Activated CD8-positive, alpha-beta memory T cell treated with anti-CD3 and anti-CD28 coated beads for 4 hours (primary cell): Measurements from ENCODE around the gene UBALD2.
A peak's percentile ranks its signal among the peaks of the same experiment; 100 is the strongest.
"Not testable (repeated sequence)": the region's sequence is repeated elsewhere in the genome, so short reads cannot be mapped to it uniquely, and the experiment has no call there.

Source experiments
- DNase-seq, 2 donors: peaks; one replicate each; pipeline ENCODE4 v3.0.0-alpha.2; 2020; ENCODE audit warnings: low read depth in 2 of 2

The UBALD2 gene

DNA sequence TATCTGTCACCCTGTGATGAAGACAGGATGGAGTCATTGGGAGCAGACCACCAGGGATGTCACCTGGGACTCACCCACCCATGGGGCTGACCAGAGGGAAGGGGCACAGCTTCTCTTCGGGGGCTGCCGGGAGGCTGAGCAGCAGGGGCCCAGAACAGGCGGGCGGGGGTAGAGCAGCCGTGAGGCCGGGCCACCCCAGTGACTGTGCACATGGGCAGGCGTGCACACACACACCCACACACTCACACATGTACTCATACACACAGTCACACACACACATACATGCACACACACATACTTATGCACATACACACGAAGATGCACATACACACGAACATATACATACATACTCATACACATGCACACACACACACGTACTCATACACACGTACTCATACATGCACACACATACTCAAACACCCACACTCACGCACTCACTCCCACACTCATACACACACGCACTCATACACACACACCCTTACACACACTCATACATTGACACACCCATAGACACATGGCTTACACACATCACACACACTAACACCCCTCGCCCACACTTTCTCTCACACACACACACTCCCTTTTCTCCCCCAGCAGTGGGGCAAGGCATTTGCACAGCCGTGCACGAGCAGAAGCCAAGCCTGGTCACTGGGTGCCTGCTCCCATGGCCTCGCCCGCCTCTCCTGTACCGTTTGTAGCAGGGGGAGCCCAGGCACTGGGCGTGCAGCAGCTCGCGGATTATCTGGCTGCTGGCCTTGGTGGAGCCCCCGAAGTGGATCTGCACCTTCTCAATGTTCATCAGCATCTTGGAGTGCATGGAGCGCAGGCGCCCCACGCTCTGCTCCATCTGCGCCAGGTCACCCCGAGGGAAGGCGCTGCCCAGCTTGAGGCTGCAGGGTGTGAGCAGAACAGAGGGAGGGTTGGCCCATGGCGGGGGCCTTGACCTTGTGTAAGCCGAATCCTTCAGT lies 12.4 kb downstream of the UBALD2 start:
- DNase-seq: no peak

DNA sequence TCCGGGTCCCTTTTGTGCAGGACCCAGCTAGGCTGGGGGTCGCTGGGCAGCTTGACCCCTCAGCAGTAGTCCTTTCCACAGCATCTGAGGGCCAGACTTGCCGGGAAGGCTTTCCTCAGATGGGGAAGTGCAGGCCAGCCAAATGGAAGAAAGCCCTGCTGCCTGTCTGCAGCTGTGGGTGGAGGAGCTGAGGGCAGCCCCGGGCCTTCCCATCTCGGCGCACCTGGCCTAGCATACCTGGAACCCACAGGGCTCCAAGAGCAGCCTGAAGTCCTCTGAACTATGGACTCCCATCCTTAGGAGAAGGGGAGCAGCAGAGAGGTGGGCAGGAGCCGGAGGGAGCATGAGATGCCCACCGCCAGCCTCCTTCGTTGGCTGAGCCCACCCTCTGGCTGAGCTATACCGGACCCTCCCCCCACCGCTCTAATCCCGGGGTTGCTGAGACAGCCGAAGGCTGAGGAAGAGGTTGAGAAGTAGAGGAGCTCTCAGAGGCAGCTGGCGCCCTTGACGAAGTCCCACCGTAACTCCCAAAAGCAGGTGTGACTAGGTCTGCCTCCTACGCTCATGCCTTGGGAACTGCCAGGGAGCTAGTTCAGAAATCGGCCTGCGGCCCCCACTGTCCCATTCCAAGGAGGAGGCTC lies 13.2 kb downstream of the UBALD2 start:
- no peak for DNase-seq

DNA sequence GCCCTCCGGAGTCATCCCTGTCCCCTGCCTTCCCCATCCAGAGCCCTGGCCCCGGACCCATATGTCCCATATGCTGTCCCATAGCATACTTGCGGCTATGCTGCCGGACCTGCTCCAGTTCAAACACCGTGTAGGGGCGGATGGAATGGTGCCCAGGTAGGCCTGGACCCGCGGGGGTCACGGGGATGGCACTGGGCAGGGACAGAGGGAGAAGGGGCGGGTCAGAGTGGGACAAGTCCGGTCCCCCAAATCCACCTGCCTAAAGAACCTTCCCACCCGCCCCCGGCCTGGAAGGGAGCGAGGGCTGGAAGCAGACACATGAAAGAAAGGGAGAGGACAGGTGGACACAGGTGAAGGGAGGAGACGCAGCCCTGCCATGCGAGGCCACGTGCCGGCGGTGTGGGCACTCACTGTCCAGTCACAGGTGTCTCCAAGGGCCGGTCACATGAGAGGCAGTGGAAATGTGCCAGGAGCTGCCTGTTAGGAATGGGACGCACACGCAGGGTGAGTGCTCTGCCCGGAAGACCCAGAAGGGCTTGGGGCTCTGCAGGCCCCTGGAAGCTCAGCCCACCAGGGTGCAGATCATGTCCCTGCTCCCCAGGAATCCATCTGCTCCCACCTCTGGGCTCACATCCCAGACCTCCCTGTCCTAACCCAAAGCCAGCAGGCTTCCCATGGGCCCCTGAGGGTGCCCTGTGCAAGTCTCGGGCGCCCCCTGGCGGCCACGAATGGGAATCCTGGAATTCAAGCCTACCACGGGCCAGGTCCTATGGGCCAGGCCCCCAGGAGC lies 14.0 kb downstream of the UBALD2 start:
- peak; percentile 72 to 77 for DNase-seq

DNA sequence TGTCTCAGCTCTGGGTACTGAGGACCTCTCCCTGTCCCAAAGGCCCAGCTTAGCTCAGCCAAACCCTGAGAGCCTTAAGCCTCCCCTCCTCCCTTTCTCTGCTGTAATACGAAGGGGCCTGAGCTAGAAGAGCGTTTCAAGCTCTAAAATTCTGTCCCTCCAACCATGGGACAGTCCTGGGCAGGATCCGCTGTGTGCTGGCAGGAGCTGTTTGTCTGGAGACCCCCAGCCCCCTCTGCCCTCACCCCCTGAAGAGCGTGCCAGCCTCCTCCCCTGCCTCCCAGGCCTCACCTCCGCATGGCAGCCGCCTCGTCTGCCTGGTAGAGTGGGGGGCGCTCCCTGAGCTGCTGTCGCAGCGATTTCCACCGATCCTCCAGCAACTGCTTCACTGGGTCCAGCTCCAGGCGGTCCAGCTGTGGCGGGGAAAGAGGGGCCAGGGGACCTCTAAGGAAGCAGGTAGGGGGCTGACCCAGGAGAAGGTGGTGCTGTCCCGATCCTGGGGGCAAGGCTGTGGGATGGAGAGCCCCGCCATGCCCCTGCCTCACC lies 14.7 kb downstream of the UBALD2 start:
- DNase-seq: no peak

DNA sequence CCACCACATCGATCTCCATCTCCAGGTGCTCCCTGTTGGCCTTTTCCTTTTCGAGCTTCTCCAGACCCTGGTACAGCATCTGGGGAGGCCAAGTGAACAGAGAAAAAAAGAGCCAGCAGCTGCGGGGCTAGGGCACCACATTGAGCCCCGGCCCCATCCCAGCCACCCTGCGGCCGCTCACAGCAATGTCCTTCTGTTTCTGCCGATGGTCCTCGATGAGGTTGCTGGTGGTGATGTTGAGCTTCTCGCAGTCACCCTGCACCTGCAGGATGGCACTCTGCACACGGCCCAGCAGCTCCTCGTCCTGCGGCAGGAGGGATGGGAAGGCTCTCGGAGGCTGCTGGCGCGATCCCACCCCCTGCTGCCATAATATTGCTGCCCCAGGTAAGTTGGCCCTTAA lies 15.5 kb downstream of the UBALD2 start:
- DNase-seq: no peak

DNA sequence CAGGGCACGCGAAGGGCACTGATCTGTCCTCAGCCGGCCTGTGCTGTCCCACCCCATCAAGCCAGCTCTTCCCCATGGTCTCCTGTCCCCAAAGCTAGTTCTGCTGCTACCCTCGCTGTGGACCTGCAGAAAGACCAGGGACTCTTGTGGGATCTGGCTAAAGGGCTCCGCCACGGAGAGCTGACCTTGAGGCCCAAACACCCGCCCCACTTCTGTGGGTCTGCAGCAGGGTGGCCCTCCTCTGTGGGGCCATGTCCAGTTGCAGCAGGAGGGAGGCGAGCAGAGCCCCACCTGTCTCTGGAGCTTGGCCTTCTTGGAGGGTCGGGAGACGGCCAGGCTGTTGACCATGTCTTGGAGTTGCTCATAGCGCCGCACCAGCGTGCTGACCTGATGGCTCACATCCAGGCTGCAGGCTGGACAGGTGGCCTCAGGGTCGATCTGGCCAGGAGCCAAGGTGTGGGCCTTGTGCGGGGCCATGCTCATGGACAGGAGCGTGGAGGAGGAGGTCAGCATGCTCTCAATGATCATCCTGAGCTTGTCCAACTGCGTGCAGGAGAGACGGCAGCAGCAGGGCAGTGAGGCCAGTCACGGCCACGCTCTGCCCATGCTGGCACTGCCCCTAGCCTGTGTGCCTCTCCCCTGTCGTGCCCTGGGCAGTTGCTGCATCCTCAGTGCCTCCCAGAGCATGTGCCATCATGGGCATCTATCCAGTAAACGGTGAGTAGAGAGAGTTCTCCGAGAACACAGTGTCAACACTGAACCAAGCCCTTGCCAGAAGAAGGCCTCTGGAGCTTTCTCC lies 16.6 kb downstream of the UBALD2 start:
- no peak for DNase-seq

DNA sequence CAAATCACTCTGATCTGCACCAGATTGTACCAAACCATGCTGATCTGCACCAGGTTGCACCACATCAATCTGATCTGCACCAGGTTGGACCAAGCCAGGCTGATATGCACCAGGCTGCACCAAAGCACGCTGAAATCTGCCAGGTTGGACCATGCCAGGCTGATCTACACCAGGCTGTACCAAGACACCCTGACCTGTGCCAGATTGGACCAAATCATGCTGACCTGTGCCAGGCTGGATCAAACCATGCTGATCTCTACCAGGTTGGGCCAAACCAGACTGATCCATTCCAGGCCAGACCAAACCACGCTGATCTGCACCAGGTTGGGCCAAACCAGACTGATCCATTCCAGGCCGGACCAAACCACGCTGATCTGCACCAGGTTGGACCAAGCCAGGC lies 27.4 kb downstream of the UBALD2 start:
- DNase-seq: no peak

DNA sequence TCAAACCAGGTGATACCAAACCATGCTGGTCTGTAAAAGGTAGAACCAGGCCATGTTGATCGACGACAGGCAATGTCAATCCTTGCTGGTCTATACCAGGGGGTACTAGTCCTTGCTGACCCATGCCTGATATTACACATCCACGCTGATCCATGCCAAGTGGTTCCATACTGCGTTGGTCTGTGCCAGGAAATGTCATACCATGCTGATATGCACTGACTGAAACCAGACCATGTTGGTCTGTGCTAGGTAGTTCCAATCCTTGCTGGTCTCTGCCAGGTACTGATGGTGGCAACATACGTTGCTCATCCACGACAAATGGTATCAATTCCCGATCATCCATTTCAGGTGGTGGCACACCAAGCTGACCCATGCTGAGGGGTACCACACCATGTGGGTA lies 28.0 kb downstream of the UBALD2 start:
- DNase-seq: no peak

DNA sequence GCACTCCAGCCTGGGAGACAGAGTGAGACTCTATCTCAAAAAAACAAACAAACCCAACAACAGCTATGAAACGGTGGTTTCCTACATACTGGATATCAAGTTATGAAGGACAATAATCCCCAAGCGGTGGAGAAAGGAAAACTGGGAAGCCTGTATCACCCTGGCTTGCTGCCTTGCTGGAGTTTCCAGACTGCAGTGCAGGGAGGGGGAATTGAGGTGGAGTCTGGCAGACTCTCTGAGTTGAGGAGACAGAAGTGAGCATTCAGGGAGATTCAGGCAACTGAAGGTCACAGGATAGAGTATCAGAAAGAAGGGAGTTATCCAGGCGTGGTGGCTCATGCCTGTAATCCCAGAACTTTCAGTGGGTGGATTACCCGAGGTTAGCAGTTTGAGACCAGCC lies 31.0 kb downstream of the UBALD2 start:
- DNase-seq: no peak

DNA sequence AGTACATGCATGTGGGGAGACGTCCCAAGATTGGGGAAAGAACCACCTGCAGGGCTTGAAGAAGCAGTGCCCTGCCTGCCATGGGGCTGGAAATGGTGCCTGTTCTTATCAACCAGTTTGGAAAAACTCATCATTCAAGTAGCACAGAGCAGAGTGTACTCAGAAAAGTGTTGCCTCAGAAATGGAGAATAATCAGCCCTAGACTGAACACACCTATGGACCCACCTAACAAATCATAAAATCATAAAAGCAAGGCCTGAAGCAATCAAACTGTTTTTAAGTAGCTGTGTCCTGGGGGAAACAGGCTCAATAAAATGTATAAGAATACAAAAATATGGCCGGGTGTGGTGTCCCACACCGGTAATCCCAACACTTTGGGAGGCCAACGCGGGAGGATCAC lies 31.7 kb downstream of the UBALD2 start:
- DNase-seq: no peak

DNA sequence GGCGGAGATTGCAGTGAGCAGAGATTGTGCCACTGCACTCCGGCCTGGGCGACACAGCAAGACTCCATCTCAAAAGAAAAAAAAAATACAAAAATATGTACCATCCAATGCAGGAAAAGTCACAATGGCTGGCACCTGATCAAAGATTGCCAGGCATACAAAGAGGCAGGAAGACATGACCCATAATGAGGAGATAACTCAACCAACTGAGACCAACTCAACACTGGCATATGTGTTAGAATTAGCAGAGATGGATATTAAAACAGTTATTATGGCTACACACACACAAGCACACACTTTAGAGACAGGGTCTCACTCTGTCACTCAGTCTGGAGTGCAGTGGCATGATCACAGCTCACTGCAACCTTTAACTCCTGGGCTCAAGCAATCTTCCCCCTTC lies 32.3 kb downstream of the UBALD2 start:
- no peak for DNase-seq

DNA sequence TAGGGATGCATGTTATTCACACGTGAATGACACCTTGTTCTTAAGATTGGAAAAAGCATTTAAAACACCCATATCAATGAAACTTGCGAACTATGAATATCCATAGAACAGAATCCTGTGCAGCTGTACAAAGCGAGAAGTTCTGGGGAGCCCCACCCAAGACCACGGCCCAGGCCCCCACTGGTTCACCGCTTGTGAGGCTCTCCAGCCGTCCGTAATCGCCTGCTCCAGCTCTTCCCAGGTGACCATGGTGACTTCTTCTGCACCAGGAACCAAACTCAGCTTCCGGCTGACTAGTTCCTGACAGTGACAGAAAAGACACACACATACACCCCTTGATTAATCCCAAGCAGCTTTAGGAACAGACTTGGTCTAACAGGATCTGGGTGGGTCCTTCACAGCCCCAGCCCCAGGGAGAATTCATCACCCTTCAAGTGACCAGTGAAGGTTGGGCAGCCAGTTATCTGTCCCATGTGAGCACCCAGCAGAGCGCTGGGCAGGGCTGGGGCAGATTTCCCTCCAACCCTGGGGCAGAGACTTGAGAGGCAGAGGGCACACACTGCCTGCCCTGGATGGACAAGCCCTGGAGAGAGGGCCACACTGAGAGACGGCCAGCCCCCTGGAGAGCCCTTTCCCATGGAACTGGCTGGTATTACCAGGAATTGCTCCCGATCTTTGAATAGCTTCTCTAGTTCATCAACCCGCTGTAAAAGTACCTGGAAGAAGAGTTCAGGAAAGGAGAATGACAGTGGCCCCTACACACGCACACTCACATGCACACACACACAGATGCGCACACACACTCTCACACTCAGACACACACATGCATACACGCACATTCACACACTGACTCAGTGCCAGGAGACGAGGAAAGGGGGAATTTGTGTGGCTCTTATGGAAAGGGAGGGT lies 39.3 kb downstream of the UBALD2 start:
- DNase-seq: no peak

DNA sequence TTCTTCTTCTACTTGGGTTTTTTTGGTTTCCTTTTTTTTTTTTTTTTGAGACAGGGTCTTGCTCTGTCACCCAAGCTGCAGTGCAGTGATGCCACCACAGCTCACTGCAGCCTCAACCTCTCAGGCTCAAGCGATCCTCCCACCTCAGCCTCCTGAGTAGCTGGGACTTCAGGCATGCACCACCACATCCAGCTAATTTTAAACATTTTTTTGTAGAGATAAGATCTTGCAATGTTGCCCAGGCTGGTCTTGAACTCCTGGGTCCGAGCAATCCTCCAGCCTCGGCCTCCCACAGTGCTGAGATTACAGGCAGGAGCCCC lies 39.9 kb downstream of the UBALD2 start:
- not testable (repeated sequence) for DNase-seq

DNA sequence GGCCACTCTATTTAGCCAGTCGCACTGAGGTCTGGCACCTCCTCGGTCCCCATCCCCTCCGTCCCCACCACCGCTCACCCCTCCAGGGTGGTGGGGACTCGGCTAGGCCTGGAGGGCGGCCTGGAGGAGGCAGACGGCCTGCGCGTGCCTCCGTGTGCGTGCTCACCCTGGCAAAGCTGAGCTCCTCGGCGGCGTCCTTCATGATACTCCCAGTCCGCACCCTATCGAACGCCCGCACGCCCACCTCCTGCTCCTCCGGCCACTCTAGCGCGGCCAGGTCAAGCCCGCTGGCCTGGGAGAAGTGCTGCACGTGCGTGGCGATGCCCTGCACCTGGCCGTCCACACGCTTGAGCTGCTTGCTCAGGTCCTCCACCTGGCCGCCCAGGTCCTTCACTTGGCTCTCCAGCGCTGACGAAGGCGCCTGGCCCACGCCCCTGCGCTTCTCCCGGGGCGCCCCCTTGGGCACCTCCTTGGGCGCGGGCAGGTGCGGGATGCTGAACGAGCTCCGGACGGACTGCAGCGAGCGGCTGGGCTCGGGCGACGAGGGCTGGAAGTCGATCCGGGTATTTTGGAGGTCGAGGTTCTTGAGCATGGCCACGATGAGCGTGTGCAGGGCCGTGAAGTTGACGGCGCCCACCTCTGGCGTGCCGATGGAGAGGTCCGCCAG lies 42.3 kb downstream of the UBALD2 start:
- no peak for DNase-seq

DNA sequence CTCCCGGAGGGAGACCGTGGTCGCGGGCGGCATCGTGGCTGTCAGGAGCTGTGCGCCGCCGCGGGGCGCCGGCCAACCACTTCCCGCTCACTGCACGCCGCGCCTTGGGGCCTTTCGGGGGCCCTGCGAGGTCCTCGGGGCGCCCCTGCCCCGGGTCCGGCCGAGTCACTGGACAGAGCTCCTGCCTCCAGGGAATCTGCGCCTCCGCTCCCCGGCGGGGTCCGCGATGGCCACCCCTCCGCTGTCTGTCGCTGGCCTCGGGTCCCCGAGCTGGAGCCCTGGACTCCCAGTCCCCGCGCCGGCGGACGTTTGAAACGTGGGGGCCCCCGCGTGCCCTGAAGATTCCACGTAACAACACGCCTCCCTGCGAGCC lies 42.8 kb downstream of the UBALD2 start, which contains the start of gene QRICH2:
Gene QRICH2, minus strand, starts transcription at position 311 of the 373 bp plus-strand sequence. Its CDS starts 278 bp downstream, at position 33.
- DNase-seq: no peak

DNA sequence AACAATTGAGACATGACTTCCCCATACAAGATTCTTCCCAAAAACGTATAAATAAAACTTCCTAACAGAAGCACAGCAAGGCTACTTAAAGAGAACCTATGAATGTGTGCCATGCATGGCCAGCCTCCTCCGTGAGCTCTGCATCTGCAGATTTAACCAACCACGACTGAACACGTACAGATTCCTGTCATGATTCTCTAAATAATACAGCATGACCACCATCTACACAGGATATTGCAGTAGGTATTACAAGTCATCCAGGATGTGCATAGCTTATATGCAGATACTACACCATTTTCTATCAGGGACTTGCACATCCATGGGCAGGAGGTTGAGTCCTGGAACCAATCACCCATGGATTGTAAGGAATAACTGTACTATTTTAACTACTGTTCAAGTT lies 44.3 kb downstream of the UBALD2 start:
- DNase-seq: no peak

DNA sequence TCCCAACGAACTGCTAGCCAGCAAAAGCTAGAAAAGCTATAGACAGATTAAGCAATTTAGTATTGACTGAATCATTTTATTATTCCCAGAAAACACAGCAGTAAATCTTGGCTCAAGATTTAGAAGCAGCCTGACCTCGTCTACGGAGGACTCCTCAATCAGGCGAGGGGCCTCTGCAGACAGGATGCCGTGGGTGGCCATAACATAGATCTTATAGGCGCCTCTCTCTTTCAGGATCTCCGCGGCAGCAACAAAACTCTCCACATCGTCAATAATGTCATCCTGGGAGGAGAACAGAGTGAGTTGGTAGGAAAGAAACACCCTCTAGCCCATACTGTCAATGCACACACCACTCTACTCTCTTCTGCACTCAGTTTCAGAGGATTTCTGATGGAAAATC lies 47.6 kb downstream of the UBALD2 start:
- DNase-seq: no peak

DNA sequence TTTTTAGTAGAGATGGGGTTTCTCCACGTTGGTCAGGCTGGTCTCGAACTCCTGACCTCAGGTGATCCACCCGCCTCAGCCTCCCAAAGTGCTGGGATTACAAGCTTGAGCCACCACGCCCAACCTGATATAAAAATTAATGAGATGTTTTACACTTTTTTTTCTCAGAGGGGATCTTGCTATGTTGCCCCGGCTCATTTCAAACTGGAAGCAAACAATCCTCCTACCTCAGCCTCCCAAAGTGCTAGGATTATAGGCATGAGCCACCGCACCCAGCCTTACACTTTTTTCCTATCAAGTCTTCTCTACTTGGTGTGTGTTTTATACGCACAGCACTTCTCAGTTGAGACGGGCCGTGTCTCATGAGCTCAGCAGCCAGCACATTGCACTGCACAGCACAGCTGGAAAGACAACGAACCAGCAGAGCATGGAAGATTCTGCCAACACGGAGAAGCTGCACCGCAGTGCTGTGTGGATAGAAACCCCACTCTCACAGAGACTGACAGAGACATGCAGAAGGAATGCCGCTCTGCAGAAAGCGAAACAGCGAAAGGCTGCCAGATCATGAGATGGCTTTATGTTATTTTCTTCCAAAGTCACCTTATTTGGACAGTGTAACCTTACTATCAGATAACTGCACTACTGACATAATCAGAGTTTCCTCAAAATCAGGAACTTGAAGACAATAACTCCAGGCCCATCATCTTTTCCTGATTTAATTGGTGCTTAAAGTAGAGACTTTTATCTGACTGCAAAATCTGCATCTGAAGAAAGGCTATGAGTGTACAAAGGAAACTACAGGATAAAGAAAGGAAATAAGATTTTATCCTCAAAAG lies 49.5 kb downstream of the UBALD2 start:
- no peak for DNase-seq

DNA sequence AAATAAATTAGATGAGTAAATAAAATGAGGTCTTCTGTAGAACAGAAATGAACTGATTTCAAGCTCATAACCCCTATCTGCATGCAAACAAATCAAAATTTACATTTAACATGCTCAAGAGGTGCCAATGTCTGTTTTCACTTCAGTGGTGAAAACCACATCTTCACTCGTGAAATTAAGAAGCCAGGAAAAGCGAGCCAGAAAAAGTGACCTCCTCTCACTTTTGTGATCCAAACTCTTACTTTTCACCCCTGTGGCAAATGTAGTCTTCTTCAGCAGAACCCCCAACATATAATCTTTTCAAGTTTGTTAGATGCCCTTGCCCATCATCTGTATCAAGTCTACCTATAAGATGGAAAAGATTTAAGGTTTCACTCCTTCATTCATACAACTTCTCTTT lies 52.4 kb downstream of the UBALD2 start:
- no peak for DNase-seq
